Measurements from ENCODE around the gene HACD2. TPM values are rescaled to one million over a fixed set of nuclear protein-coding genes. Genes with fewer than 3 reads are reported as not detected.

Gene HACD2
- total RNA-seq, 1 donor from 2014 or later = 13.9 TPM

DNA sequence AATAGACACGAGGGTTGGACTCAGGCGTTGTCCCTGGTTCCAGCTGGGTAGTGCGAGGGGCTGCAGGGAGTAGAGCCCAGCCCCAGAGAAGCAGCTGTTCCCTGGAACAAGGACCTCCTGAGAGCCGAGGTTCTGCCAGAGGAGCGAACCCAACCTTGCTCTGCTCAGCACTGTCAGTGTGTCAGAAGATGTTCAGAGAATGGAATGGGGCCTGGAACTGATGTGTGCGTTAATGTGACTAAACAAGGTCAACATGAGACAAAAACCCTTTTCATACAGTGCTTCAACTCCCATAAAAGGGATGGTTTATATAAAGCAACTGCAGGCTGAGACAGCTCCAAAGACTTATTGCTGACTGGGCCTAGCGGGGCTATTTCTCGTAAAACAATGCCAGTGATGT lies 35.5 kb upstream of the HACD2 start:
- Mint-ChIP-seq H3K36me3 (ENCODE audit: low read depth, unreplicated experiment) (peaks cover 6% of the 10 kb centered on the region), H3K4me3 (ENCODE audit: unreplicated experiment) (no peak overlapping the region), H3K9me3 (ENCODE audit: unreplicated experiment) (no peaks in the 10 kb centered on the region), H3K4me1 (ENCODE audit: unreplicated experiment) (peaks cover 21% of the 10 kb centered on the region), H3K27ac (ENCODE audit: unreplicated experiment) (no peak overlapping the region), H3K27me3 (ENCODE audit: unreplicated experiment) (peaks cover 8% of the 10 kb centered on the region)
- TF ChIP-seq, protein P1, sequence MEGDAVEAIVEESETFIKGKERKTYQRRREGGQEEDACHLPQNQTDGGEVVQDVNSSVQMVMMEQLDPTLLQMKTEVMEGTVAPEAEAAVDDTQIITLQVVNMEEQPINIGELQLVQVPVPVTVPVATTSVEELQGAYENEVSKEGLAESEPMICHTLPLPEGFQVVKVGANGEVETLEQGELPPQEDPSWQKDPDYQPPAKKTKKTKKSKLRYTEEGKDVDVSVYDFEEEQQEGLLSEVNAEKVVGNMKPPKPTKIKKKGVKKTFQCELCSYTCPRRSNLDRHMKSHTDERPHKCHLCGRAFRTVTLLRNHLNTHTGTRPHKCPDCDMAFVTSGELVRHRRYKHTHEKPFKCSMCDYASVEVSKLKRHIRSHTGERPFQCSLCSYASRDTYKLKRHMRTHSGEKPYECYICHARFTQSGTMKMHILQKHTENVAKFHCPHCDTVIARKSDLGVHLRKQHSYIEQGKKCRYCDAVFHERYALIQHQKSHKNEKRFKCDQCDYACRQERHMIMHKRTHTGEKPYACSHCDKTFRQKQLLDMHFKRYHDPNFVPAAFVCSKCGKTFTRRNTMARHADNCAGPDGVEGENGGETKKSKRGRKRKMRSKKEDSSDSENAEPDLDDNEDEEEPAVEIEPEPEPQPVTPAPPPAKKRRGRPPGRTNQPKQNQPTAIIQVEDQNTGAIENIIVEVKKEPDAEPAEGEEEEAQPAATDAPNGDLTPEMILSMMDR (IDR thresholded peaks at IDR 0.05; ENCODE audit: unreplicated experiment) = no peak
- DNase-seq (ENCODE audit: low spot score) = no peak

DNA sequence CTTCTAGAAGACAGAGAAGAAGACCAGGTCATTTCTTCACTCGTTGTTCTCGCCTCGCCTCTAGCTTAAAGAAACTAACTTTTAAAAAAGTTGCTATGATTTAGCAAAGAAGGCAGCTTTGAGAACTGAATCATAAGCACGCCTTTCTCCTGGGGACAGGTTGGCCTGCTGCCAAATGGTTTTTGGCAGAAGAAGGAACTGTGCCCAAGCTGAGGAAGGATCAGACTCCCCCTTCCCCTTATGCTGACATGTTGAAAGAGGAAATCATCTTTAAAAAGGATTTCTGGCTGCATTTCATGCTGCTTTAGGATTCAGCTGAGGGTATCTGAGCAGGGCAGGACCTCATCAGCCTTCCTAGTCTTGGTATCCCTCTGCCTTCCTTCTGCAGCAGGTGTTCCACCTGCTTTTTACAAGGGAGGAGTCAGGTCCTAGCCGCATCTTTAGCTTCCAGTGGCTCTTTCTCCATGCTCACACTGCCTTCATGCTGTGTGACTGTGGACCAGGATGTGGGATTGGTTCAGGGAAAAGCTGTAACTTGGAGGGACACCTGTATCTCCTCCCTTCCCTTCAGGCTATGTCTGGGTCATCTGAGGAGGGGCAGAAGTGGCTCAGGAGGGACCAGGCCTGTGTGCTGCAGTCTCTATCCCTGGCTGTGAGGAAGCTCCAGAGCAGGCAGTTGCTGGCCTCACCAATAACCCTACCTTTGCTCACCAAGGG lies 34.1 kb upstream of the HACD2 start:
- Mint-ChIP-seq H3K9me3 (ENCODE audit: unreplicated experiment) (no peaks in the 10 kb centered on the region), H3K36me3 (ENCODE audit: low read depth, unreplicated experiment) (no peaks in the 10 kb centered on the region), H3K4me3 (ENCODE audit: unreplicated experiment) (no peak overlapping the region), H3K27me3 (ENCODE audit: unreplicated experiment) (peaks cover 7% of the 10 kb centered on the region), H3K27ac (ENCODE audit: unreplicated experiment) (no peak overlapping the region), H3K4me1 (ENCODE audit: unreplicated experiment) (peaks cover 15% of the 10 kb centered on the region)
- TF ChIP-seq, protein P1 (IDR thresholded peaks at IDR 0.05; ENCODE audit: unreplicated experiment) = no peak
- no peak for DNase-seq (ENCODE audit: low spot score)

DNA sequence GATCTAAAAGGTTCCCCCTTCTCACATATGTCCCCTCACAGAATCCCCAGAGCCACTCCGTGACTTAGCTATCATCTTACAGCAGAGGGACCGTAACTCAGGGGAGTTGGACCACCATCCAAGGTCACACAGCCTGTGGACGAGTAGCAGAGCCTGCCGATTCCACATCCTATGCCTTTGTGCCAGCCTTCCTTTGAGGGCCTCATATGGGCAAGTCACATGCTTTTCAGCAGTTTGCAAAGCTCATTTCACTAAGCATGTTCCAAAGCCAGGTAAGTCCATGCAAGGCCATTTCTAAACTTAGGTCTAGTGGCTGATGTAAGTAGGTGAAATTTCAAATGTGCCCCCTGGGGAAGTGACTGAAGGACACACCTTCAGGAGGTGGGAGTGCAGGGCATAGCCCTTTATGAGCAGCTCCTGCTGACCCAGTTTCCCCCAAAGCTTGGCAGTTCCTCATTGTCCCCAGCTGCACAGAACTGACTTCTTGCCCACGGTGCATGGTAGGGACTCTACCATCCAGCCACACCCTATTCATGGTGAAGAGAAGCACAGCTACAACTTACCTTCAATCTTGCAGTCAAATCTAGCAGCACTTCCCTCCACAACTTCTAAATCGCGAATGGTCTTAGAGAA lies 33.3 kb upstream of the HACD2 start:
- H3K27me3 Mint-ChIP-seq (ENCODE audit: unreplicated experiment) = peaks cover 6% of the 10 kb centered on the region
- TF ChIP-seq, protein P1 (IDR thresholded peaks at IDR 0.05; ENCODE audit: unreplicated experiment) = no peak
- peak overlapping the region; percentile 48 for H3K27ac Mint-ChIP-seq (ENCODE audit: unreplicated experiment)
- H3K9me3 Mint-ChIP-seq (ENCODE audit: unreplicated experiment) = no peaks in the 10 kb centered on the region
- DNase-seq (ENCODE audit: low spot score) = no peak
- peaks cover 22% of the 10 kb centered on the region for H3K4me1 Mint-ChIP-seq (ENCODE audit: unreplicated experiment)
- H3K4me3 Mint-ChIP-seq (ENCODE audit: unreplicated experiment) = no peak overlapping the region
- H3K36me3 Mint-ChIP-seq (ENCODE audit: low read depth, unreplicated experiment) = no peaks in the 10 kb centered on the region

DNA sequence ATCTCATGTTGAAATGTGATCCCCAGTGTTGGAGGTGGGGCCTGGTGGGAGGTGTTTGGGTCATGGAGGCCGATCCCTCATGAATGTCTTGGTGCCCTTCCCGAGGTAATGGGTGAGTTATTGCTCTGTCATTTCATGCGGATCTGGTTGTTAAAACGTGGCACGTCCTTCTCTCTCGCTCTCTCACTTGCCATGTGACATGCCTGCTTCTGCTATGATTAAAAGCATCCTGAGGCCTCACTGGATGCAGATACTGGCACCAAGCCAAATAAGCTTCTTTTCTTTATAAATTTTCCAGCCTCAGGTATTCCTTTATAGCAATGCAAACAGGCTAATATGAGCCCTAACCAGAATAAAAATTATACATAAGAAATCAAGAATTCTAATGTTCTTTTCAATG lies 31.7 kb upstream of the HACD2 start:
- H3K4me1 Mint-ChIP-seq (ENCODE audit: unreplicated experiment) = peaks cover 31% of the 10 kb centered on the region

More for the DNA sequence above, 31.7 kb upstream of the HACD2 start:
- DNase-seq (ENCODE audit: low spot score) = no peak
- H3K27me3 Mint-ChIP-seq (ENCODE audit: unreplicated experiment) = peaks cover 3% of the 10 kb centered on the region
- H3K36me3 Mint-ChIP-seq (ENCODE audit: low read depth, unreplicated experiment) = no peaks in the 10 kb centered on the region
- no peak overlapping the region for H3K27ac Mint-ChIP-seq (ENCODE audit: unreplicated experiment)
- TF ChIP-seq, protein P1 (IDR thresholded peaks at IDR 0.05; ENCODE audit: unreplicated experiment) = no peak
- H3K4me3 Mint-ChIP-seq (ENCODE audit: unreplicated experiment) = no peak overlapping the region
- no peaks in the 10 kb centered on the region for H3K9me3 Mint-ChIP-seq (ENCODE audit: unreplicated experiment)

All from endothelial cell (in vitro differentiated cells).